H1 (cell line): ENCODE data around the gene BEST1. TPM values are rescaled to one million over a fixed set of nuclear protein-coding genes. Genes with fewer than 3 reads are reported as not detected.

Experiments
- CTCF ChIA-PET: fragments of 300-600 bp; sonication (Branson Sonifier 250); formaldehyde crosslinking; loops from one replicate; lab custom pipeline; 2021; ENCODE audit not compliant: partially characterized antibody; lab: Charles Lee
- POLR2A ChIA-PET: fragments of 300-600 bp; sonication (Branson Sonifier 250); formaldehyde crosslinking; loops from one replicate; lab custom pipeline; 2021; ENCODE audit warnings: inconsistent platforms; ENCODE audit not compliant: partially characterized antibody; lab: Charles Lee
- DNase-seq, 2 experiments: peaks; one replicate each; pipeline versions ENCODE4 v3.0.0 to v3.0.0-alpha.2; 2010 to 2022; ENCODE audit warnings: low spot score in 2 of 2, low read depth in 1 of 2, mixed read lengths in 1 of 2
- FAIRE-seq: peaks from 2 replicates; lab custom pipeline; 2011; peaks lifted over from hg19 to GRCh38; lab: Jason Lieb, UNC
- H2AFZ ChIP-seq: 2 replicates; pipeline ENCODE4 v1.8.1; 2012; ENCODE audit warnings: low read length, inconsistent platforms
- H2AK5ac ChIP-seq: 2 replicates; pipeline ENCODE4 v1.6.1; 2013; ENCODE audit warnings: low read depth, low read length
- H2BK120ac ChIP-seq: replicated peaks from 2 replicates; pipeline ENCODE3; 2013; ENCODE audit warnings: low read depth, low read length, inconsistent platforms
- H2BK12ac ChIP-seq: 2 replicates; pipeline ENCODE4 v1.6.1; 2013; ENCODE audit warnings: low read depth, low read length
- H2BK15ac ChIP-seq: 2 replicates; pipeline ENCODE4 v1.6.1; 2013; ENCODE audit warnings: low read length
- H2BK20ac ChIP-seq: 2 replicates; pipeline ENCODE4 v1.6.1; 2013; ENCODE audit warnings: low read length
- H2BK5ac ChIP-seq: 2 replicates; pipeline ENCODE4 v1.6.1; 2013; ENCODE audit warnings: low read depth, low read length
- H3K14ac ChIP-seq: 2 replicates; pipeline ENCODE4 v1.6.1; 2013; ENCODE audit warnings: inconsistent platforms; ENCODE audit not compliant: insufficient read length
- H3K18ac ChIP-seq: 2 replicates; pipeline ENCODE4 v1.6.1; 2013; ENCODE audit warnings: low read length; ENCODE audit errors: extremely low read depth
- H3K23ac ChIP-seq: 2 replicates; pipeline ENCODE4 v1.6.1; 2013; ENCODE audit warnings: inconsistent platforms; ENCODE audit not compliant: insufficient read length
- H3K23me2 ChIP-seq: 2 replicates; pipeline ENCODE4 v1.6.1; 2013; ENCODE audit warnings: low read depth, low read length
- H3K27ac ChIP-seq: 2 replicates; pipeline ENCODE4 v1.6.1; 2011; ENCODE audit warnings: low read depth, low read length, inconsistent platforms
- H3K27me3 ChIP-seq, 4 experiments: replicated peaks in 1 of 4; 1 replicate in 1 of 4; 2 replicates in 3 of 4; pipeline versions ENCODE4 v1.6.1 to v1.8.1; 2011 to 2013; ENCODE audit warnings: low read length in 3 of 4, mild to moderate bottlenecking in 3 of 4, inconsistent platforms in 2 of 4, mixed read lengths in 2 of 4, moderate library complexity in 1 of 4; ENCODE audit not compliant: control insufficient read depth in 3 of 4, insufficient read depth in 3 of 4; ENCODE audit errors: extremely low read depth in 1 of 4
- H3K36me3 ChIP-seq, 4 experiments: 2 replicates each; pipeline versions ENCODE4 v1.6.1 to v1.8.1; 2011 to 2013; ENCODE audit warnings: mild to moderate bottlenecking in 4 of 4, low read length in 3 of 4, moderate library complexity in 2 of 4, control low read depth in 1 of 4, inconsistent platforms in 1 of 4; ENCODE audit not compliant: insufficient read depth in 4 of 4, control insufficient read depth in 2 of 4
- H3K4ac ChIP-seq: replicated peaks from 2 replicates; pipeline ENCODE3; 2013; ENCODE audit warnings: low read length, low read depth, mixed read lengths, inconsistent platforms; ENCODE audit not compliant: insufficient read length
- H3K4me1 ChIP-seq, 4 experiments: replicated peaks in 1 of 4; 1 replicate in 1 of 4; 2 replicates in 3 of 4; pipeline versions ENCODE4 v1.6.1 to v1.8.1; 2011 to 2013; ENCODE audit warnings: low read length in 3 of 4, inconsistent platforms in 2 of 4, mixed read lengths in 1 of 4; ENCODE audit not compliant: insufficient read depth in 4 of 4, control insufficient read depth in 3 of 4
- H3K4me2 ChIP-seq, 2 experiments: 2 replicates each; pipeline versions ENCODE4 v1.6.1 to v1.8.1; 2011 to 2013; ENCODE audit warnings: low read depth in 2 of 2, low read length in 2 of 2, control low read depth in 1 of 2, inconsistent platforms in 1 of 2, mild to moderate bottlenecking in 1 of 2; ENCODE audit not compliant: insufficient read depth in 1 of 2
- H3K4me3 ChIP-seq, 4 experiments: fragments of 200-600, 300-600 bp in 1 of 4; sonication (generic), shearing (Covaris generic), sonication (Bioruptor Twin) in 1 of 4; 2 replicates each; pipeline versions ENCODE4 v1.5.1 to v1.8.1; 2011 to 2016; ENCODE audit warnings: low read length in 4 of 4, low read depth in 3 of 4, control low read depth in 2 of 4, inconsistent platforms in 2 of 4, mild to moderate bottlenecking in 2 of 4, mixed read lengths in 1 of 4, moderate library complexity in 1 of 4; ENCODE audit not compliant: insufficient read depth in 2 of 4; ENCODE audit errors: extremely low read depth in 1 of 4
- H3K56ac ChIP-seq: replicated peaks from 2 replicates; pipeline ENCODE3; 2013; ENCODE audit warnings: low read depth, mild to moderate bottlenecking, mixed read lengths, low read length, inconsistent platforms; ENCODE audit not compliant: insufficient read length
- H3K79me1 ChIP-seq: 2 replicates; pipeline ENCODE4 v1.6.1; 2013; ENCODE audit warnings: low read depth, low read length, control low read depth
- H3K79me2 ChIP-seq, 2 experiments: 2 replicates each; pipeline versions ENCODE4 v1.6.1 to v1.8.1; 2012 to 2013; ENCODE audit warnings: low read length in 2 of 2, mild to moderate bottlenecking in 2 of 2, inconsistent platforms in 1 of 2; ENCODE audit not compliant: insufficient read depth in 2 of 2, control insufficient read depth in 1 of 2
- H3K9ac ChIP-seq, 4 experiments: replicated peaks in 1 of 4; 1 replicate in 1 of 4; 2 replicates in 3 of 4; pipeline versions ENCODE4 v1.6.1 to v1.8.1; 2011 to 2013; ENCODE audit warnings: low read depth in 3 of 4, low read length in 3 of 4, control low read depth in 2 of 4, mild to moderate bottlenecking in 2 of 4, moderate library complexity in 2 of 4, inconsistent platforms in 1 of 4; ENCODE audit errors: extremely low read depth in 1 of 4
- H3K9me3 ChIP-seq, 2 experiments: 2 replicates each; pipeline versions ENCODE4 v1.6.1 to v1.8.1; 2012 to 2013; ENCODE audit warnings: mild to moderate bottlenecking in 2 of 2, moderate library complexity in 2 of 2, control low read depth in 1 of 2, inconsistent platforms in 1 of 2, low read depth in 1 of 2, low read length in 1 of 2, mixed read lengths in 1 of 2; ENCODE audit not compliant: insufficient read depth in 2 of 2
- H4K20me1 ChIP-seq, 2 experiments: replicated peaks in 1 of 2; 2 replicates each; pipeline versions ENCODE3 to v1.8.1; 2011 to 2013; ENCODE audit warnings: inconsistent platforms in 2 of 2, low read length in 2 of 2, mild to moderate bottlenecking in 1 of 2; ENCODE audit not compliant: insufficient read depth in 2 of 2, control insufficient read depth in 1 of 2
- H4K5ac ChIP-seq: 2 replicates; pipeline ENCODE4 v1.6.1; 2013; ENCODE audit warnings: low read length, low read depth, mixed read lengths, inconsistent platforms; ENCODE audit not compliant: insufficient read length
- H4K8ac ChIP-seq: 2 replicates; pipeline ENCODE4 v1.8.0; 2013; ENCODE audit warnings: mild to moderate bottlenecking, moderate library complexity, low read length, inconsistent platforms; ENCODE audit not compliant: insufficient read depth; ENCODE audit errors: extremely low read depth
- H4K91ac ChIP-seq: replicated peaks from 2 replicates; pipeline ENCODE3; 2013; ENCODE audit warnings: low read length, mixed read lengths, inconsistent platforms; ENCODE audit not compliant: insufficient read length
- CBX8 ChIP-seq: fragments of 300-800, 300-1000 bp; sonication (generic); IDR thresholded peaks from 2 replicates; pipeline ENCODE4 v1.7.1; 2016; ENCODE audit warnings: low read depth, low read length, borderline replicate concordance
- NRF1 ChIP-seq: IDR thresholded peaks from 2 replicates; pipeline ENCODE4 v1.6.1; 2011; ENCODE audit warnings: mild to moderate bottlenecking, low read depth, low read length, improper control_type of control experiment
- TEAD4 ChIP-seq: IDR thresholded peaks from 2 replicates; pipeline ENCODE4 v1.6.1; 2012; ENCODE audit warnings: low read depth, low read length, inconsistent platforms, mixed read lengths
- YY1 ChIP-seq: IDR thresholded peaks from 2 replicates; pipeline ENCODE4 v1.6.1; 2011; ENCODE audit warnings: low read depth, mild to moderate bottlenecking, low read length
- WGBS, 2 experiments: shearing (Covaris generic) in 1 of 2; methylation state at CpG; one replicate each; pipeline versions ENCODE4 v1.1.6 to v1.1.7; 2013 to 2015; ENCODE audit warnings: low lambda C conversion rate in 2 of 2, mixed read lengths in 2 of 2, inconsistent platforms in 1 of 2, low coverage in 1 of 2, missing lambda C conversion rate in 1 of 2; ENCODE audit not compliant: insufficient replicate concordance in 2 of 2, insufficient coverage in 1 of 2, insufficient read length in 1 of 2; ENCODE audit errors: extremely low coverage in 1 of 2, missing lambda C conversion rate in 1 of 2; 5-methylcytosine and 5-hydroxymethylcytosine counted together
- polyA plus RNA-seq, 7 experiments: library from polyadenylated mRNA; depleted of rRNA in 3 of 7; stranded (reverse) in 5 of 7; unstranded in 2 of 7; fragments of >200 nt in 5 of 7; fragments of 200-250 nt in 2 of 7; gene quantifications; 1 replicate in 5 of 7; 2 replicates in 1 of 7; 4 replicates in 1 of 7; pipeline versions ENCODE4 v1.2.1 to v1.2.3, GENCODE V29; 2011 to 2013; ENCODE audit warnings: missing spikeins in 2 of 7, mixed read lengths in 2 of 7
- total RNA-seq: library from RNA; stranded (reverse); fragmentation: NEBNext Ultra II Directional; extraction: Animal tissue kit (Norgen Biotek cat#: 25700); gene quantifications from 2 replicates; pipeline ENCODE4 v1.2.1, GENCODE V29; 2021

BEST1 gene
- total and polyA plus RNA-seq, 2 of the 8 experiments (the other 6 are each of a cell fraction or from before 2014, with no cell fraction given), result 0.22 to 0.62 TPM

- H2BK15ac ChIP-seq, result no peak overlapping the region
- H3K36me3 ChIP-seq, result peaks cover 6 to 14% (median 13%) of the 10 kb centered on the region in 4 experiments; a peak in 7 of 8 replicates
- no peak overlapping the region for H4K8ac ChIP-seq
- H3K9ac ChIP-seq, result no peak overlapping the region
- peaks cover 9 to 30% (median 20%) of the 10 kb centered on the region in 4 experiments for H3K4me1 ChIP-seq
- no peak overlapping the region for H4K5ac ChIP-seq
- DNase-seq (no peak), FAIRE-seq (no peak)
- no peak overlapping the region for H2BK12ac ChIP-seq
- TF ChIP-seq YY1 (no peak), NRF1 (no peak), CBX8 (no peak), TEAD4 (no peak)
- WGBS, 2 experiments, result 79% methylated on average over 1 of the region's 7 CpGs; no CpG with 5 or more reads in 1 of the 2 experiments
- no peak overlapping the region for H3K18ac ChIP-seq
- no peak overlapping the region for H3K4me3 ChIP-seq
- no peak overlapping the region for H2AFZ ChIP-seq
- no peaks in the 10 kb centered on the region for H3K9me3 ChIP-seq
- H4K91ac ChIP-seq, result no peak overlapping the region
- ChIA-PET POLR2A (interaction anchor here (0.6 to 25.7 kb wide), 9 partner anchors 2 to 595 kb away, joined by 3 to 458 read pairs (median 15); partner anchors contain the start of genes BEST1 and FTH1), CTCF (interaction anchor here (0.6 to 5.8 kb wide), 8 partner anchors 10 to 602 kb away, joined by 3 to 36 read pairs (median 4); no protein-coding TSS in a partner anchor)
- H3K23me2 ChIP-seq, result peaks cover 12% of the 10 kb centered on the region; the same call in 1 of the 2 replicates
- H4K20me1 ChIP-seq, result peaks cover 10 to 17% of the 10 kb centered on the region in 2 experiments
- H3K23ac ChIP-seq, result no peak overlapping the region
- H3K4ac ChIP-seq, result no peak overlapping the region
- peaks cover 14 to 35% of the 10 kb centered on the region in 2 experiments for H3K79me2 ChIP-seq
- H3K27ac ChIP-seq, result no peak overlapping the region
- H2BK120ac ChIP-seq, result no peak overlapping the region
- H2BK5ac ChIP-seq, result no peak overlapping the region
- no peaks in the 10 kb centered on the region for H3K79me1 ChIP-seq
- no peak overlapping the region for H3K56ac ChIP-seq
- no peak overlapping the region for H2BK20ac ChIP-seq
- no peak overlapping the region for H2AK5ac ChIP-seq
- H3K27me3 ChIP-seq, result no peaks in the 10 kb centered on the region; a peak in 3 of 7 replicates
- H3K4me2 ChIP-seq, result peak overlapping the region in 1 of 2 experiments; percentile 90; a peak in 1 of 4 replicates
- H3K14ac ChIP-seq, result no peak overlapping the region
These were observed 19.2 kb downstream of the BEST1 start for GRCh38 chr11:61969391-61969758.
